ENCODE results near the gene BRMS1. TPM values are rescaled to one million over a fixed set of nuclear protein-coding genes. Genes with fewer than 3 reads are reported as not detected.

Gene BRMS1
- total RNA-seq, 1 experiment from 2014 or later, result 93.5 TPM

GRCh38 chr11:66310324-66310723 lies 34.6 kb downstream of the BRMS1 start:
- CTCF ChIA-PET, result no interaction called here
- Histone ChIP-seq H3K36me3 (ENCODE audit: insufficient read depth, low read length, poor library complexity, severe bottlenecking) (no peaks in the 10 kb centered on the region), H3K27ac (ENCODE audit: low read depth, low read length, poor library complexity, severe bottlenecking) (no peak overlapping the region), H3K4me1 (ENCODE audit: insufficient read depth, low read length, poor library complexity, severe bottlenecking) (peaks cover 32% of the 10 kb centered on the region), H3K9me3 (ENCODE audit: low read depth, low read length, poor library complexity, severe bottlenecking) (no peaks in the 10 kb centered on the region), H3K4me3 (ENCODE audit: low read depth, low read length, poor library complexity, severe bottlenecking) (no peak overlapping the region), H3K27me3 (replicated peaks; ENCODE audit: insufficient read depth, low read depth, low read length, poor library complexity) (no peaks in the 10 kb centered on the region)
- no peak for DNase-seq (ENCODE audit: low spot score)
- intact Hi-C loops (cut with micrococcal nuclease; ENCODE audit: unreplicated experiment), result loop anchor here (5.0 kb wide), 1 partner anchor 77 kb away; no protein-coding TSS in a partner anchor
- POLR2A ChIA-PET (ENCODE audit: low non-redundant PET), result no interaction called here
- TF ChIP-seq CTCF (conservative IDR thresholded peaks at IDR 0.05; ENCODE audit: low read depth, low read length) (no peak), EZH2 (IDR thresholded peaks at IDR 0.05; ENCODE audit: borderline replicate concordance, low read depth, low read length, poor library complexity, severe bottlenecking) (no peak)
- BruUV-seq (replicated peaks), result no TSS peak

DNA sequence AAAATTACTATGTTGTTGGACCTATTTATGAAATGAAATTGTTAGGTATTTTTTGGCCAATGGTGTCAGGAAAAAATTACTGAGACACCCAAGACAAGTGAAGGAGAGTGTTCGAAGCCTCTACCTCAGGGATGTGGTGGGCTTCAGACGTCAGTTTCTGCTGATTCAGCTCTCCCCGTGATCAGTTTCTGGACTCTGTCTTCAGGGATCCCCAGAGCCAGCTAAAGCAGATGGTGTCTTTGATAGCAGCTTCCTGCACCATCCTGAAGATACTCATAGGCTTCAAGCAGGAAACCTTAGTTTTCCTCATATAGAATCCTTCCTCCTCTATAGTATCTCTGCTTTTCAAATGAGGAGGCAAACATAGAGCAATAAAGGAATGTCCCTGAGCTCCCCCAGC lies 35.4 kb downstream of the BRMS1 start:
- Histone ChIP-seq H3K4me3 (ENCODE audit: low read depth, low read length, poor library complexity, severe bottlenecking) (no peak overlapping the region), H3K36me3 (ENCODE audit: insufficient read depth, low read length, poor library complexity, severe bottlenecking) (no peaks in the 10 kb centered on the region), H3K9me3 (ENCODE audit: low read depth, low read length, poor library complexity, severe bottlenecking) (no peaks in the 10 kb centered on the region), H3K27ac (ENCODE audit: low read depth, low read length, poor library complexity, severe bottlenecking) (no peak overlapping the region), H3K27me3 (replicated peaks; ENCODE audit: insufficient read depth, low read depth, low read length, poor library complexity) (no peaks in the 10 kb centered on the region), H3K4me1 (ENCODE audit: insufficient read depth, low read length, poor library complexity, severe bottlenecking) (peaks cover 24% of the 10 kb centered on the region)
- ChIA-PET POLR2A (ENCODE audit: low non-redundant PET) (no interaction called here), CTCF (interaction anchor here (0.6 kb wide), 1 partner anchor 81 kb away, joined by 24 read pairs; no protein-coding TSS in a partner anchor)
- no TSS peak for BruUV-seq (replicated peaks)
- intact Hi-C loops (cut with micrococcal nuclease; ENCODE audit: unreplicated experiment), result no loop called here
- DNase-seq (ENCODE audit: low spot score), result no peak
- TF ChIP-seq EZH2 (IDR thresholded peaks at IDR 0.05; ENCODE audit: borderline replicate concordance, low read depth, low read length, poor library complexity, severe bottlenecking) (no peak), CTCF (conservative IDR thresholded peaks at IDR 0.05; ENCODE audit: low read depth, low read length) (no peak)

- no peaks in the 10 kb centered on the region for H3K36me3 ChIP-seq (ENCODE audit: insufficient read depth, low read length, poor library complexity, severe bottlenecking)
- BruUV-seq (replicated peaks), result no TSS peak
- intact Hi-C loops (cut with micrococcal nuclease; ENCODE audit: unreplicated experiment), result no loop called here
- no peaks in the 10 kb centered on the region for H3K4me1 ChIP-seq (ENCODE audit: insufficient read depth, low read length, poor library complexity, severe bottlenecking)
- H3K27ac ChIP-seq (ENCODE audit: low read depth, low read length, poor library complexity, severe bottlenecking), result no peak overlapping the region
- ChIA-PET POLR2A (ENCODE audit: low non-redundant PET) (no interaction called here), CTCF (interaction anchor here (0.5 kb wide), 1 partner anchor 1027 kb away, joined by 10 read pairs; no protein-coding TSS in a partner anchor)
- H3K4me3 ChIP-seq (ENCODE audit: low read depth, low read length, poor library complexity, severe bottlenecking), result no peak overlapping the region
- no peak for DNase-seq (ENCODE audit: low spot score)
- H3K9me3 ChIP-seq (ENCODE audit: low read depth, low read length, poor library complexity, severe bottlenecking), result no peaks in the 10 kb centered on the region
- H3K27me3 ChIP-seq (replicated peaks; ENCODE audit: insufficient read depth, low read depth, low read length, poor library complexity), result no peaks in the 10 kb centered on the region
- TF ChIP-seq EZH2 (IDR thresholded peaks at IDR 0.05; ENCODE audit: borderline replicate concordance, low read depth, low read length, poor library complexity, severe bottlenecking), result no peak
- TF ChIP-seq CTCF (conservative IDR thresholded peaks at IDR 0.05; ENCODE audit: low read depth, low read length), result no peak
Measured at GRCh38 chr11:66302656-66303055, 42.2 kb downstream of the BRMS1 start.
